Measurements from ENCODE around the gene G6PD. TPM values are rescaled to one million over a fixed set of nuclear protein-coding genes. Genes with fewer than 3 reads are reported as not detected.

The G6PD gene
- total and polyA plus RNA-seq, 2 of the 8 experiments (the other 6 are each of a cell fraction or from before 2014, with no cell fraction given) = 47.3 to 55.1 TPM

DNA sequence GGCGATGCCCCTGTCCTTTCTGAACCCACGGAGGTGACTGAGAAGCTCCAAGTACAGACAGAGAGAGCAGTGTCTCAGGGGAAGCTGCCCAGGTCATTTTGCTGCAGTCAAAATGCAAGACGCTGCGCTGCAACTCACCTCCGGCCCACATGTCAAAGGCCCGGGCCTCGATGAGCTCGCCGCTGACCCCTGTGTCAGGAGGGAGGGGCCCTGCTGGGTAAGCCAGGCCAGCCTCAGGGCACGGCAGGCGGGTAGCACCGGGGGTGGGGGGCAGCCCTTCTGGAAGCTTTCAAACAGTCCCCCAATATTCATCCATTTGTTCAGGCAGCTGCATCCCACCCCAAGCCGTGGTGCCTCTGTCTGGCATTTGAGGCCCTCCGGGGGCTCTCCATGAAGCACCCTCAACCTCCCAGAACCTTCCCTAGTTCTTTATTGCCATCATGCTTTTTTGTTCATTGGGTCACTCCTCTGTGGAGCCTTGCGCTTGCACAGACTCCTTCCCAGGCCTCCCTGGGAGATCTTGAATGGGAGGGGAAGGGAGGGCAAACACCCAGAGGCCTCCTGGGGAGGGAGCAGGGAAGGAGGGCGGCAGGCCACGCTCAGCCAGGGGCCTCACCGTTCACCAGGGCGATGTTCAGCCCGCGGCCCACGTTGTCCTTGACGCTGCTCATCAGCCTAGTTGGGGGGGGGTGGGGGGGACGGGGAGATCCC lies 38.8 kb downstream of the G6PD start:
- Histone ChIP-seq H3K27ac (ENCODE audit: low read depth, low read length) (no peak overlapping the region), H3K79me1 (ENCODE audit: low read depth, low read length) (no peaks in the 10 kb centered on the region), H4K8ac (ENCODE audit: extremely low read depth, insufficient read depth, low read length) (no peak overlapping the region), H2BK12ac (ENCODE audit: low read depth, low read length) (no peak overlapping the region), H2BK15ac (ENCODE audit: low read length) (no peak overlapping the region), H3K4me2 (ENCODE audit: insufficient read depth in 1 of 2, low read depth in 2 of 2, low read length in 2 of 2) (no peak overlapping the region), H3K56ac (replicated peaks; ENCODE audit: insufficient read length, low read depth, low read length) (no peak overlapping the region), H2AFZ (ENCODE audit: low read length) (no peak overlapping the region), H3K4ac (replicated peaks; ENCODE audit: insufficient read length, low read depth, low read length) (no peak overlapping the region), H4K91ac (replicated peaks; ENCODE audit: insufficient read length, low read length) (no peak overlapping the region), H2AK5ac (ENCODE audit: low read depth, low read length) (no peak overlapping the region), H3K9me3 (ENCODE audit: insufficient read depth in 2 of 2, low read depth in 1 of 2, low read length in 1 of 2) (no peaks in the 10 kb centered on the region), H3K23ac (ENCODE audit: insufficient read length) (no peak overlapping the region), H3K9ac (replicated peaks in 1 of 4; ENCODE audit: extremely low read depth in 1 of 4, low read depth in 3 of 4, low read length in 3 of 4) (no peak overlapping the region), H3K18ac (ENCODE audit: extremely low read depth, low read length) (no peak overlapping the region), H3K79me2 (ENCODE audit: control insufficient read depth in 1 of 2, insufficient read depth in 2 of 2, low read length in 2 of 2) (no peaks in the 10 kb centered on the region), H4K5ac (ENCODE audit: insufficient read length, low read depth, low read length) (no peak overlapping the region), H4K20me1 (replicated peaks in 1 of 2; ENCODE audit: control insufficient read depth in 1 of 2, insufficient read depth in 2 of 2, low read length in 2 of 2) (no peaks in the 10 kb centered on the region), H3K27me3 (replicated peaks in 1 of 4; ENCODE audit: control insufficient read depth in 3 of 4, extremely low read depth in 1 of 4, insufficient read depth in 3 of 4, low read length in 3 of 4) (no peaks in the 10 kb centered on the region), H3K4me1 (replicated peaks in 1 of 4; ENCODE audit: control insufficient read depth in 3 of 4, insufficient read depth in 4 of 4, low read length in 3 of 4) (no peaks in the 10 kb centered on the region), H2BK20ac (ENCODE audit: low read length) (no peak overlapping the region), H2BK120ac (replicated peaks; ENCODE audit: low read depth, low read length) (no peak overlapping the region), H3K36me3 (ENCODE audit: control insufficient read depth in 2 of 4, insufficient read depth in 4 of 4, low read length in 3 of 4) (no peaks in the 10 kb centered on the region; a peak in 1 of 8 replicates), H3K14ac (ENCODE audit: insufficient read length) (no peak overlapping the region), H3K4me3 (ENCODE audit: extremely low read depth in 1 of 4, insufficient read depth in 2 of 4, low read depth in 3 of 4, low read length in 4 of 4) (no peak overlapping the region), H2BK5ac (ENCODE audit: low read depth, low read length) (no peak overlapping the region), H3K23me2 (ENCODE audit: low read depth, low read length) (no peaks in the 10 kb centered on the region)
- DNase-seq (ENCODE audit: low read depth in 1 of 2, low spot score in 2 of 2) (no peak), FAIRE-seq (no peak)
- ChIA-PET POLR2A (ENCODE audit: partially characterized antibody) (interaction anchor here (0.9 kb wide), 1 partner anchor 42 kb away, joined by 3 read pairs; no protein-coding TSS in a partner anchor), CTCF (ENCODE audit: partially characterized antibody) (interaction anchor here (0.6 to 0.9 kb wide), 3 partner anchors 17 to 757 kb away, joined by 3 read pairs; no protein-coding TSS in a partner anchor)
- WGBS, 2 experiments (ENCODE audit: extremely low coverage in 1 of 2, insufficient coverage in 1 of 2, insufficient read length in 1 of 2, insufficient replicate concordance in 2 of 2, low coverage in 1 of 2, low lambda C conversion rate in 2 of 2, missing lambda C conversion rate in 1 of 2) = 93% methylated on average over 7 of the region's 24 CpGs; no CpG with 5 or more reads in 1 of the 2 experiments
- no peak for TF ChIP-seq SAP30 (IDR thresholded peaks at IDR 0.05; ENCODE audit: insufficient read depth, insufficient replicate concordance, low read length)
- TF ChIP-seq TAF7 (optimal IDR thresholded peaks at IDR 0.05; ENCODE audit: borderline replicate concordance, low read depth, low read length) = no peak
- no peak for TF ChIP-seq RNF2 (IDR thresholded peaks at IDR 0.05; ENCODE audit: borderline replicate concordance, low read depth, low read length, missing control alignments, poor library complexity, severe bottlenecking)
- TF ChIP-seq, protein P1, sequence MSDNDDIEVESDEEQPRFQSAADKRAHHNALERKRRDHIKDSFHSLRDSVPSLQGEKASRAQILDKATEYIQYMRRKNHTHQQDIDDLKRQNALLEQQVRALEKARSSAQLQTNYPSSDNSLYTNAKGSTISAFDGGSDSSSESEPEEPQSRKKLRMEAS (IDR thresholded peaks at IDR 0.05) = no peak
- no peak for TF ChIP-seq CEBPB (IDR thresholded peaks at IDR 0.05; ENCODE audit: low read depth, low read length)
- TF ChIP-seq EGR1 (IDR thresholded peaks at IDR 0.05; ENCODE audit: borderline replicate concordance, low read depth, low read length) = no peak
- TF ChIP-seq CBX5 (IDR thresholded peaks at IDR 0.05; ENCODE audit: low read depth, low read length) = no peak
- TF ChIP-seq NANOG (IDR thresholded peaks at IDR 0.05; ENCODE audit: insufficient read depth, low read depth, low read length, poor library complexity, severe bottlenecking) = no peak
- no peak for TF ChIP-seq ASH2L (IDR thresholded peaks at IDR 0.05; ENCODE audit: low read length)
- no peak for TF ChIP-seq RAD21 (IDR thresholded peaks at IDR 0.05 in 1 of 2, conservative IDR thresholded peaks at IDR 0.05 in 1 of 2; ENCODE audit: low read depth in 2 of 2, low read length in 2 of 2)
- no peak for TF ChIP-seq EP300 (IDR thresholded peaks at IDR 0.05; ENCODE audit: borderline replicate concordance in 1 of 2, low read depth in 2 of 2, low read length in 2 of 2)

Data from H1 (cell line).